Neural cell (in vitro differentiated cells): Measurements from ENCODE around the gene LCE1F.

Source experiments
- CTCF ChIP-seq: fragments of 450-650 bp; IDR thresholded peaks from 2 replicates; pipeline ENCODE4 v1.5.1; 2014; ENCODE audit warnings: antibody characterized with exemption, mild to moderate bottlenecking, moderate library complexity; ENCODE audit not compliant: poor library complexity, severe bottlenecking
- EZH2 ChIP-seq: fragments of 200-600, 300-800 bp; shearing (Covaris generic), sonication (generic); IDR thresholded peaks from 2 replicates; pipeline ENCODE4 v1.6.1; 2014; ENCODE audit warnings: antibody characterized with exemption, low read length, borderline replicate concordance, mild to moderate bottlenecking; ENCODE audit not compliant: insufficient read depth, poor library complexity, severe bottlenecking
- POLR2AphosphoS5 ChIP-seq: IDR thresholded peaks from 2 replicates; pipeline ENCODE4 v1.6.1; 2012
- RAD21 ChIP-seq: fragments of 450-650 bp; conservative IDR thresholded peaks from 2 replicates; pipeline ENCODE4 v1.6.1; 2014; ENCODE audit warnings: antibody characterized with exemption, mild to moderate bottlenecking, moderate library complexity

DNA sequence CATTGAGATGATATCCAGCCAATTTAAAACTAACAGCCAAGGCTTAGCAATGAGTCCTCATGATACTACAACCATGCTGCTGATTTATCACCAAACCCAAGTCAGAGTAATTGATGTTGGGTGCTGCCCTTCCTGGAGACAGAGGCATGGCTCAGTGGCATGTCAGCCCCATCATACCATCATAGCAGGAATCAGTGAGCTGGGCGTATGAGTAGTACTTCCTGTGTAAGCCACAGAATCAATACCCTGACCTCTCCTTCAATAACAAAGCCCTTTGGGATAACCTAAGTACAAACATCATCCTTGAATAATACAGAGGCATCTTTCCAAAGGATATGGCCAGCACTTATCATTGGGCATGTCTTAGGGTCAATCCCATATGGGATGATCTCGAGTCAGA is 8.2 kb downstream of the LCE1F start:
- TF ChIP-seq EZH2 (no peak), CTCF (no peak), POLR2AphosphoS5 (no peak), RAD21 (no peak)
